HL-60 (cell line): ENCODE data around the gene TMPRSS6.

Source experiments
- GABPA ChIP-seq: IDR thresholded peaks from 2 replicates; pipeline ENCODE4 v1.6.1; 2012; ENCODE audit warnings: low read depth
- POLR2AphosphoS5 ChIP-seq: IDR thresholded peaks from 2 replicates; pipeline ENCODE4 v1.6.1; 2012; ENCODE audit warnings: low read depth
- REST ChIP-seq: IDR thresholded peaks from 2 replicates; pipeline ENCODE4 v1.6.1; 2012; ENCODE audit warnings: low read depth; ENCODE audit not compliant: insufficient replicate concordance
- TF ChIP-seq, protein P1 (sequence below): IDR thresholded peaks from one replicate; pipeline ENCODE4 v1.5.1; 2011; ENCODE audit warnings: low read length, control low read depth, inconsistent platforms; ENCODE audit not compliant: insufficient read depth

- TF ChIP-seq, protein P1, sequence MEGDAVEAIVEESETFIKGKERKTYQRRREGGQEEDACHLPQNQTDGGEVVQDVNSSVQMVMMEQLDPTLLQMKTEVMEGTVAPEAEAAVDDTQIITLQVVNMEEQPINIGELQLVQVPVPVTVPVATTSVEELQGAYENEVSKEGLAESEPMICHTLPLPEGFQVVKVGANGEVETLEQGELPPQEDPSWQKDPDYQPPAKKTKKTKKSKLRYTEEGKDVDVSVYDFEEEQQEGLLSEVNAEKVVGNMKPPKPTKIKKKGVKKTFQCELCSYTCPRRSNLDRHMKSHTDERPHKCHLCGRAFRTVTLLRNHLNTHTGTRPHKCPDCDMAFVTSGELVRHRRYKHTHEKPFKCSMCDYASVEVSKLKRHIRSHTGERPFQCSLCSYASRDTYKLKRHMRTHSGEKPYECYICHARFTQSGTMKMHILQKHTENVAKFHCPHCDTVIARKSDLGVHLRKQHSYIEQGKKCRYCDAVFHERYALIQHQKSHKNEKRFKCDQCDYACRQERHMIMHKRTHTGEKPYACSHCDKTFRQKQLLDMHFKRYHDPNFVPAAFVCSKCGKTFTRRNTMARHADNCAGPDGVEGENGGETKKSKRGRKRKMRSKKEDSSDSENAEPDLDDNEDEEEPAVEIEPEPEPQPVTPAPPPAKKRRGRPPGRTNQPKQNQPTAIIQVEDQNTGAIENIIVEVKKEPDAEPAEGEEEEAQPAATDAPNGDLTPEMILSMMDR: peak; percentile 11
- no peak for TF ChIP-seq REST
- TF ChIP-seq POLR2AphosphoS5: no peak
- TF ChIP-seq GABPA: no peak
These were observed 63.6 kb downstream of the TMPRSS6 start for GRCh38 chr22:37045958-37046357.
